ENCODE measurements around the gene NCAPD3. TPM values are rescaled to one million over a fixed set of nuclear protein-coding genes. Genes with fewer than 3 reads are reported as not detected.
"Not testable (repeated sequence)": the region's sequence is repeated elsewhere in the genome, so short reads cannot be mapped to it uniquely, and the experiment has no call there.

Gene NCAPD3
- total RNA-seq, 2 experiments from 2014 or later = 25.7 to 29.6 TPM

GRCh38 chr11:134257101-134257500 is 33.3 kb upstream of the NCAPD3 start:
- intact Hi-C loops (cut with DNase I, micrococcal nuclease) = loop anchor here in 1 of 2 experiments (10.0 kb wide), 1 partner anchor 192 kb away; the partner anchor contains the start of gene JAM3
- DNase-seq (no peak), ATAC-seq (ENCODE audit: poor library complexity) (no peak)
- Mint-ChIP-seq H3K27ac (no peak overlapping the region), H3K9me3 (no peaks in the 10 kb centered on the region), H3K27me3 (no peaks in the 10 kb centered on the region), H3K4me1 (ENCODE audit: low read depth) (peaks cover 32% of the 10 kb centered on the region), H3K36me3 (ENCODE audit: low read depth) (peaks cover 58% of the 10 kb centered on the region), H3K4me3 (no peak overlapping the region)
- POLR2A ChIA-PET = interaction anchor here (0.9 kb wide), 1 partner anchor 17 kb away, joined by 3 read pairs; no protein-coding TSS in a partner anchor
- H3K9me3 ChIP-seq (ENCODE audit: control insufficient read depth in 1 of 2, insufficient read depth in 1 of 2, low read length in 2 of 2) = no peaks in the 10 kb centered on the region
- H3K27ac ChIP-seq (ENCODE audit: low read depth in 1 of 2, low read length in 2 of 2) = no peak overlapping the region
- peaks cover 40% of the 10 kb centered on the region for H3K36me3 ChIP-seq (ENCODE audit: insufficient read depth, low read length)
- H3K27me3 ChIP-seq (ENCODE audit: control insufficient read depth in 1 of 2, insufficient read depth in 2 of 2, low read length in 2 of 2) = no peaks in the 10 kb centered on the region
- peaks cover 16% of the 10 kb centered on the region for H3K4me1 ChIP-seq (ENCODE audit: insufficient read depth, low read length)
- CTCF ChIA-PET = interaction anchor here (1.1 kb wide), 1 partner anchor 20 kb away, joined by 4 read pairs; the partner anchor contains the start of gene GLB1L3
- TF ChIP-seq, protein P1, sequence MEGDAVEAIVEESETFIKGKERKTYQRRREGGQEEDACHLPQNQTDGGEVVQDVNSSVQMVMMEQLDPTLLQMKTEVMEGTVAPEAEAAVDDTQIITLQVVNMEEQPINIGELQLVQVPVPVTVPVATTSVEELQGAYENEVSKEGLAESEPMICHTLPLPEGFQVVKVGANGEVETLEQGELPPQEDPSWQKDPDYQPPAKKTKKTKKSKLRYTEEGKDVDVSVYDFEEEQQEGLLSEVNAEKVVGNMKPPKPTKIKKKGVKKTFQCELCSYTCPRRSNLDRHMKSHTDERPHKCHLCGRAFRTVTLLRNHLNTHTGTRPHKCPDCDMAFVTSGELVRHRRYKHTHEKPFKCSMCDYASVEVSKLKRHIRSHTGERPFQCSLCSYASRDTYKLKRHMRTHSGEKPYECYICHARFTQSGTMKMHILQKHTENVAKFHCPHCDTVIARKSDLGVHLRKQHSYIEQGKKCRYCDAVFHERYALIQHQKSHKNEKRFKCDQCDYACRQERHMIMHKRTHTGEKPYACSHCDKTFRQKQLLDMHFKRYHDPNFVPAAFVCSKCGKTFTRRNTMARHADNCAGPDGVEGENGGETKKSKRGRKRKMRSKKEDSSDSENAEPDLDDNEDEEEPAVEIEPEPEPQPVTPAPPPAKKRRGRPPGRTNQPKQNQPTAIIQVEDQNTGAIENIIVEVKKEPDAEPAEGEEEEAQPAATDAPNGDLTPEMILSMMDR (IDR thresholded peaks at IDR 0.05) = no peak
- H3K4me3 ChIP-seq (ENCODE audit: low read length) = no peak overlapping the region

DNA sequence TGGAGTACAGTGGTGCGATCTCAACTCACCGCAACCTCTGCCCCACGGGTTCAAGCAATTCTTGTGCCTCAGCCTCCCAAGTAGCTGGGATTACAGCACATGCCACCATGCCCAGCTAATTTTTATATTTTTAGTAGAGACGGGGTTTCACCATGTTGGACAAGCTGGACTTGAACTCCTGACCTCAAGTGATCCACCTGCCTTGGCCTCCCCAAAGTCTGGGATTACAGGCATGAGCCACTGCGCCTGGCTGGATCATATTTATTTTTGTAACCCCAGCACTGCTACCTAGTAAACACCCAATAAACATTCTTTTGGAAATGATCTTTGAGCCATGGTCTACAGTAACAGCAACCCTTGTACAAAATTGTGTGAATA is 31.4 kb upstream of the NCAPD3 start:
- peaks cover 57% of the 10 kb centered on the region for H3K36me3 Mint-ChIP-seq (ENCODE audit: low read depth)

GRCh38 chr11:134254433-134255183 is 30.8 kb upstream of the NCAPD3 start:
- H3K27me3 Mint-ChIP-seq = no peaks in the 10 kb centered on the region
- ATAC-seq (ENCODE audit: poor library complexity) (no peak), DNase-seq (no peak)
- POLR2A ChIA-PET = interaction anchor here (1.5 to 6.6 kb wide), 4 partner anchors 9 to 30 kb away, joined by 3 to 94 read pairs (median 24); partner anchors contain the start of genes GLB1L3, NCAPD3 and VPS26B
- Histone ChIP-seq H3K4me1 (ENCODE audit: insufficient read depth, low read length) (peaks cover 19% of the 10 kb centered on the region), H3K9me3 (ENCODE audit: control insufficient read depth in 1 of 2, insufficient read depth in 1 of 2, low read length in 2 of 2) (no peaks in the 10 kb centered on the region), H3K36me3 (ENCODE audit: insufficient read depth, low read length) (peaks cover 33% of the 10 kb centered on the region), H3K4me3 (ENCODE audit: low read length) (peak overlapping the region; percentile 84), H3K27ac (ENCODE audit: low read depth in 1 of 2, low read length in 2 of 2) (no peak overlapping the region), H3K27me3 (ENCODE audit: control insufficient read depth in 1 of 2, insufficient read depth in 2 of 2, low read length in 2 of 2) (no peaks in the 10 kb centered on the region)
- H3K36me3 Mint-ChIP-seq (ENCODE audit: low read depth) = peaks cover 58% of the 10 kb centered on the region
- TF ChIP-seq, protein P1 (IDR thresholded peaks at IDR 0.05) = no peak
- intact Hi-C loops (cut with DNase I, micrococcal nuclease) = loop anchor here in 1 of 2 experiments (10.0 kb wide), 1 partner anchor 190 kb away; the partner anchor contains the start of gene JAM3
- CTCF ChIA-PET = interaction anchor here (1.0 to 2.6 kb wide), 2 partner anchors 10 to 21 kb away, joined by 3 to 18 read pairs; partner anchors contain the start of gene GLB1L3
- no peak overlapping the region for H3K27ac Mint-ChIP-seq
- H3K4me3 Mint-ChIP-seq = peak overlapping the region; percentile 94
- H3K4me1 Mint-ChIP-seq (ENCODE audit: low read depth) = peaks cover 40% of the 10 kb centered on the region
- H3K9me3 Mint-ChIP-seq = no peaks in the 10 kb centered on the region

More for the DNA sequence above, 31.4 kb upstream of the NCAPD3 start:
- Mint-ChIP-seq H3K4me3 (peak overlapping the region; percentile 82), H3K4me1 (ENCODE audit: low read depth) (peaks cover 40% of the 10 kb centered on the region)
- CTCF ChIA-PET = interaction anchor here (1.0 to 2.6 kb wide), 3 partner anchors 11 to 26 kb away, joined by 3 to 18 read pairs (median 3); partner anchors contain the start of gene GLB1L3
- Histone ChIP-seq H3K36me3 (ENCODE audit: insufficient read depth, low read length) (peaks cover 33% of the 10 kb centered on the region), H3K4me1 (ENCODE audit: insufficient read depth, low read length) (peaks cover 19% of the 10 kb centered on the region)
- not testable (repeated sequence) for ATAC-seq (ENCODE audit: poor library complexity); DNase-seq; H3K4me3 ChIP-seq (ENCODE audit: low read length); H3K9me3 ChIP-seq (ENCODE audit: control insufficient read depth in 1 of 2, insufficient read depth in 1 of 2, low read length in 2 of 2); H3K27me3 ChIP-seq (ENCODE audit: control insufficient read depth in 1 of 2, insufficient read depth in 2 of 2, low read length in 2 of 2); H3K9me3 Mint-ChIP-seq; H3K27me3 Mint-ChIP-seq; H3K27ac Mint-ChIP-seq; H3K27ac ChIP-seq (ENCODE audit: low read depth in 1 of 2, low read length in 2 of 2)
- intact Hi-C loops (cut with DNase I, micrococcal nuclease) = loop anchor here in 1 of 2 experiments (10.0 kb wide), 1 partner anchor 190 kb away; the partner anchor contains the start of gene JAM3
- POLR2A ChIA-PET = interaction anchor here (4.4 to 6.6 kb wide), 2 partner anchors 20 to 30 kb away, joined by 44 to 94 read pairs; partner anchors contain the start of genes GLB1L3, NCAPD3 and VPS26B
